A549 (cell line): ENCODE data around the gene PIP4K2A.

Experiments
- BHLHE40 ChIP-seq: IDR thresholded peaks from 2 replicates; pipeline ENCODE4 v1.6.1; 2012; ENCODE audit warnings: low read depth, low read length, inconsistent platforms
- CBX8 ChIP-seq: fragments of 200-600 bp; sonication (generic); IDR thresholded peaks from 2 replicates; pipeline ENCODE4 v1.6.1; 2016
- CEBPB ChIP-seq, 2 experiments: fragments of >200 bp in 1 of 2; sonication (Bioruptor Twin) in 1 of 2; formaldehyde crosslinking in 1 of 2; IDR thresholded peaks; 2 replicates each; pipeline ENCODE4 v1.6.1; 2012 to 2016
- CHD4 ChIP-seq: fragments of 200-600 bp; sonication (generic); IDR thresholded peaks from 2 replicates; pipeline ENCODE4 v1.6.1; 2016; ENCODE audit warnings: antibody characterized with exemption, mild to moderate bottlenecking, borderline replicate concordance
- JUN ChIP-seq, 2 experiments: fragments of >200 bp; sonication (Bioruptor Twin); formaldehyde crosslinking; IDR thresholded peaks; 2 replicates in 1 of 2; 3 replicates in 1 of 2; pipeline ENCODE4 v1.6.1; 2016 to 2017
- RAD21 ChIP-seq, 2 experiments: fragments of >200 bp in 1 of 2; sonication (Bioruptor Twin) in 1 of 2; formaldehyde crosslinking in 1 of 2; IDR thresholded peaks in 1 of 2; conservative IDR thresholded peaks in 1 of 2; 2 replicates in 1 of 2; 3 replicates in 1 of 2; pipeline ENCODE4 v1.6.1; 2012 to 2018; ENCODE audit warnings: inconsistent platforms in 1 of 2
- SMC3 ChIP-seq: fragments of >200 bp; sonication (Bioruptor Twin); formaldehyde crosslinking; IDR thresholded peaks from 3 replicates; pipeline ENCODE4 v1.6.1; 2018; ENCODE audit warnings: inconsistent platforms
- TF ChIP-seq, protein P1 (sequence below): fragments of >200 bp; sonication (Bioruptor Twin); formaldehyde crosslinking; IDR thresholded peaks from 3 replicates; pipeline ENCODE4 v1.5.1; 2016
- TF ChIP-seq, protein P2 (sequence below): fragments of 150-350 bp; IDR thresholded peaks from 2 replicates; pipeline ENCODE4 v1.6.1; 2014; ENCODE audit warnings: low read depth, mild to moderate bottlenecking, low read length
- TF ChIP-seq, protein P3 (sequence below): IDR thresholded peaks from 2 replicates; pipeline ENCODE4 v1.6.1; 2012
- TF ChIP-seq, protein P4 (sequence below): fragments of 250-450 bp; sonication (Bioruptor Pico); IDR thresholded peaks from 2 replicates; pipeline ENCODE4 v1.5.0; 2021; ENCODE audit warnings: mild to moderate bottlenecking, moderate library complexity, borderline replicate concordance

DNA sequence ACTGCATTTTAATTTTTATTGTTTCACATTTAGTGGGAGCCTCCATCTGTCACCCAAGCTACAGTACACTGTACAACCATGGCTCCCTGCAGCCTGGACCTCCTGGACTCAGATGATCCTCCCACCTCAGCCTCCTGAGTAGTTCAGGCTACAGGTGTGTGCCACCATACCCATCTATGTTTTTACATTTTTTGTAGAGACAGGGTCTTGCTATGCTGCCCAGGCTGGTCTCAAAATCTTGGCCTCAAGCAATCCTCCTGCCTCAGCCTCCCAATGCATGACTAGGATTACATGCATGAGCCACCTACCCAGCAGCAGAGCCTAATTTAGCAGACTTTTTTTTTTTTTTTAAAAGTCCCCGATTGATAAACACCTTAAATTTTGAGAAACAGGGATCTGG is 5.6 kb downstream of the PIP4K2A start:
- TF ChIP-seq, protein P1, sequence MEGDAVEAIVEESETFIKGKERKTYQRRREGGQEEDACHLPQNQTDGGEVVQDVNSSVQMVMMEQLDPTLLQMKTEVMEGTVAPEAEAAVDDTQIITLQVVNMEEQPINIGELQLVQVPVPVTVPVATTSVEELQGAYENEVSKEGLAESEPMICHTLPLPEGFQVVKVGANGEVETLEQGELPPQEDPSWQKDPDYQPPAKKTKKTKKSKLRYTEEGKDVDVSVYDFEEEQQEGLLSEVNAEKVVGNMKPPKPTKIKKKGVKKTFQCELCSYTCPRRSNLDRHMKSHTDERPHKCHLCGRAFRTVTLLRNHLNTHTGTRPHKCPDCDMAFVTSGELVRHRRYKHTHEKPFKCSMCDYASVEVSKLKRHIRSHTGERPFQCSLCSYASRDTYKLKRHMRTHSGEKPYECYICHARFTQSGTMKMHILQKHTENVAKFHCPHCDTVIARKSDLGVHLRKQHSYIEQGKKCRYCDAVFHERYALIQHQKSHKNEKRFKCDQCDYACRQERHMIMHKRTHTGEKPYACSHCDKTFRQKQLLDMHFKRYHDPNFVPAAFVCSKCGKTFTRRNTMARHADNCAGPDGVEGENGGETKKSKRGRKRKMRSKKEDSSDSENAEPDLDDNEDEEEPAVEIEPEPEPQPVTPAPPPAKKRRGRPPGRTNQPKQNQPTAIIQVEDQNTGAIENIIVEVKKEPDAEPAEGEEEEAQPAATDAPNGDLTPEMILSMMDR = no peak
- TF ChIP-seq BHLHE40 (no peak), CBX8 (no peak), CHD4 (no peak), JUN (IDR thresholded peaks at IDR 0.05) (no peak), CEBPB (IDR thresholded peaks at IDR 0.05) (no peak), RAD21 (conservative IDR thresholded peaks at IDR 0.05 in 1 of 2, IDR thresholded peaks at IDR 0.05 in 1 of 2) (no peak), SMC3 (no peak)
- TF ChIP-seq, protein P2, sequence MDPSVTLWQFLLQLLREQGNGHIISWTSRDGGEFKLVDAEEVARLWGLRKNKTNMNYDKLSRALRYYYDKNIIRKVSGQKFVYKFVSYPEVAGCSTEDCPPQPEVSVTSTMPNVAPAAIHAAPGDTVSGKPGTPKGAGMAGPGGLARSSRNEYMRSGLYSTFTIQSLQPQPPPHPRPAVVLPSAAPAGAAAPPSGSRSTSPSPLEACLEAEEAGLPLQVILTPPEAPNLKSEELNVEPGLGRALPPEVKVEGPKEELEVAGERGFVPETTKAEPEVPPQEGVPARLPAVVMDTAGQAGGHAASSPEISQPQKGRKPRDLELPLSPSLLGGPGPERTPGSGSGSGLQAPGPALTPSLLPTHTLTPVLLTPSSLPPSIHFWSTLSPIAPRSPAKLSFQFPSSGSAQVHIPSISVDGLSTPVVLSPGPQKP = no peak
- TF ChIP-seq, protein P3, sequence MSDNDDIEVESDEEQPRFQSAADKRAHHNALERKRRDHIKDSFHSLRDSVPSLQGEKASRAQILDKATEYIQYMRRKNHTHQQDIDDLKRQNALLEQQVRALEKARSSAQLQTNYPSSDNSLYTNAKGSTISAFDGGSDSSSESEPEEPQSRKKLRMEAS = no peak
- TF ChIP-seq, protein P4, sequence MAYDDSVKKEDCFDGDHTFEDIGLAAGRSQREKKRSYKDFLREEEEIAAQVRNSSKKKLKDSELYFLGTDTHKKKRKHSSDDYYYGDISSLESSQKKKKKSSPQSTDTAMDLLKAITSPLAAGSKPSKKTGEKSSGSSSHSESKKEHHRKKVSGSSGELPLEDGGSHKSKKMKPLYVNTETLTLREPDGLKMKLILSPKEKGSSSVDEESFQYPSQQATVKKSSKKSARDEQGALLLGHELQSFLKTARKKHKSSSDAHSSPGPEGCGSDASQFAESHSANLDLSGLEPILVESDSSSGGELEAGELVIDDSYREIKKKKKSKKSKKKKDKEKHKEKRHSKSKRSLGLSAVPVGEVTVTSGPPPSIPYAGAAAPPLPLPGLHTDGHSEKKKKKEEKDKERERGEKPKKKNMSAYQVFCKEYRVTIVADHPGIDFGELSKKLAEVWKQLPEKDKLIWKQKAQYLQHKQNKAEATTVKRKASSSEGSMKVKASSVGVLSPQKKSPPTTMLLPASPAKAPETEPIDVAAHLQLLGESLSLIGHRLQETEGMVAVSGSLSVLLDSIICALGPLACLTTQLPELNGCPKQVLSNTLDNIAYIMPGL (CRISPR knock-in tag) = no peak
